Measurements from ENCODE around the gene C16orf90.

Gene C16orf90

GRCh38 chr16:3485821-3486505 lies 9.3 kb downstream of the C16orf90 start:
- no peak overlapping the region for H3K4me3 ChIP-seq (replicated peaks; ENCODE audit: low read depth, low read length)
- peaks cover 34% of the 10 kb centered on the region for H3K36me3 ChIP-seq (ENCODE audit: control insufficient read depth, insufficient read depth, low read length)
- DNase-seq (ENCODE audit: extremely low read depth, insufficient read length), result no peak
- TF ChIP-seq CTCF (IDR thresholded peaks at IDR 0.05; ENCODE audit: insufficient read depth, low read length, poor library complexity, severe bottlenecking), result no peak
- H3K27me3 ChIP-seq (replicated peaks; ENCODE audit: control insufficient read depth, insufficient read depth, low read length), result no peaks in the 10 kb centered on the region

DNA sequence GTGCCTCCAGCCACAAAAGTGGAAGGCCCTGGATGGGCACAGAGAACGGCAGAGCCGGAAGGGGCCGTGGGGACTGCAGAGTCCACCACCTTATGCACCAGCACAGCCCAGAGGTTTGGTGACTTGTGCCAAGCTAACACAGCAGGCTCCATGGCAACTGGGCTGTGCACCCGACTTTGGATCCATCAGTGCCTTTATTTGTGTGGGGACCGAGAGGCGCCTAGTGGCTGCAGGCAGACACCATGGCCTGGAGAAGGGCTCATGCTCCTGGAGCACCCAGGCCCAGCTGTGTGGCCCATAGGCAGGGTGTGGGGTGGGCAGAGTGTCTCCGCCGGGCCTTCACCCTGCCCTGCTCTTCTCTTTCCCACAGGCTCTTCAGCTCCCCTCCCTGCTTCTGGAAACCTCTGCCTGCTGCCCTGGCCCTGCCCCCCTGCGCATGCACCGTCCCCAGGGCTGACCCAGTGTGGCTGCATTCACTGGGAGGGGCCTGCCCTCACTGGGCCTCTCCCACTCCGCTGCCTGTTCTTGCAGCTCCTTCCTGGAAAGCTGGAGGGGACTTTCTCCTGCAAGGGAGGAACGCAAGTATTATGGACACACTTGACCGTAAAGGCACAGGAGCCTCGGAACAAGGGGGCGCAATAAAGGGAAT lies 10.1 kb downstream of the C16orf90 start:
- peaks cover 34% of the 10 kb centered on the region for H3K36me3 ChIP-seq (ENCODE audit: control insufficient read depth, insufficient read depth, low read length)

GRCh38 chr16:3484318-3485096 lies 10.8 kb downstream of the C16orf90 start:
- Histone ChIP-seq H3K27me3 (replicated peaks; ENCODE audit: control insufficient read depth, insufficient read depth, low read length) (no peaks in the 10 kb centered on the region), H3K4me3 (replicated peaks; ENCODE audit: low read depth, low read length) (no peak overlapping the region), H3K36me3 (ENCODE audit: control insufficient read depth, insufficient read depth, low read length) (peaks cover 35% of the 10 kb centered on the region)
- TF ChIP-seq CTCF (IDR thresholded peaks at IDR 0.05; ENCODE audit: insufficient read depth, low read length, poor library complexity, severe bottlenecking), result no peak
- DNase-seq (ENCODE audit: extremely low read depth, insufficient read length), result no peak

More for the DNA sequence above, 10.1 kb downstream of the C16orf90 start:
- no peak for DNase-seq (ENCODE audit: extremely low read depth, insufficient read length)
- Histone ChIP-seq H3K4me3 (replicated peaks; ENCODE audit: low read depth, low read length) (no peak overlapping the region), H3K27me3 (replicated peaks; ENCODE audit: control insufficient read depth, insufficient read depth, low read length) (no peaks in the 10 kb centered on the region)
- no peak for TF ChIP-seq CTCF (IDR thresholded peaks at IDR 0.05; ENCODE audit: insufficient read depth, low read length, poor library complexity, severe bottlenecking)

- H3K4me3 ChIP-seq (replicated peaks; ENCODE audit: low read depth, low read length), result no peak overlapping the region
- no peak for TF ChIP-seq CTCF (IDR thresholded peaks at IDR 0.05; ENCODE audit: insufficient read depth, low read length, poor library complexity, severe bottlenecking)
- peaks cover 37% of the 10 kb centered on the region for H3K36me3 ChIP-seq (ENCODE audit: control insufficient read depth, insufficient read depth, low read length)
- no peak for DNase-seq (ENCODE audit: extremely low read depth, insufficient read length)
- H3K27me3 ChIP-seq (replicated peaks; ENCODE audit: control insufficient read depth, insufficient read depth, low read length), result no peaks in the 10 kb centered on the region
Observed at GRCh38 chr16:3482659-3483241, 12.5 kb downstream of the C16orf90 start.

GRCh38 chr16:3481696-3482658 lies 13.3 kb downstream of the C16orf90 start:
- Histone ChIP-seq H3K27me3 (replicated peaks; ENCODE audit: control insufficient read depth, insufficient read depth, low read length) (no peaks in the 10 kb centered on the region), H3K4me3 (replicated peaks; ENCODE audit: low read depth, low read length) (no peak overlapping the region), H3K36me3 (ENCODE audit: control insufficient read depth, insufficient read depth, low read length) (peaks cover 37% of the 10 kb centered on the region)
- DNase-seq (ENCODE audit: extremely low read depth, insufficient read length), result no peak
- TF ChIP-seq CTCF (IDR thresholded peaks at IDR 0.05; ENCODE audit: insufficient read depth, low read length, poor library complexity, severe bottlenecking), result no peak
